Stimulated activated naive CD8-positive, alpha-beta T cell treated with anti-CD3 and anti-CD28 coated beads, Interleukin-15, Interleukin-2, amounts not matched to agents 100 U/mL and 50 U/mL, for 24 hours (primary cell): ENCODE results near the gene ATG9A.
"Not testable (repeated sequence)": the region's sequence is repeated elsewhere in the genome, so short reads cannot be mapped to it uniquely, and the experiment has no call there.

Experiments used
- ATAC-seq: fragments of 150-1000 bp; cut with Tn5 transposase; one replicate; pipeline ENCODE4 v1.10.0; 2021
- DNase-seq: peaks from one replicate; pipeline ENCODE4 v3.0.0; 2021

Gene ATG9A, protein sequence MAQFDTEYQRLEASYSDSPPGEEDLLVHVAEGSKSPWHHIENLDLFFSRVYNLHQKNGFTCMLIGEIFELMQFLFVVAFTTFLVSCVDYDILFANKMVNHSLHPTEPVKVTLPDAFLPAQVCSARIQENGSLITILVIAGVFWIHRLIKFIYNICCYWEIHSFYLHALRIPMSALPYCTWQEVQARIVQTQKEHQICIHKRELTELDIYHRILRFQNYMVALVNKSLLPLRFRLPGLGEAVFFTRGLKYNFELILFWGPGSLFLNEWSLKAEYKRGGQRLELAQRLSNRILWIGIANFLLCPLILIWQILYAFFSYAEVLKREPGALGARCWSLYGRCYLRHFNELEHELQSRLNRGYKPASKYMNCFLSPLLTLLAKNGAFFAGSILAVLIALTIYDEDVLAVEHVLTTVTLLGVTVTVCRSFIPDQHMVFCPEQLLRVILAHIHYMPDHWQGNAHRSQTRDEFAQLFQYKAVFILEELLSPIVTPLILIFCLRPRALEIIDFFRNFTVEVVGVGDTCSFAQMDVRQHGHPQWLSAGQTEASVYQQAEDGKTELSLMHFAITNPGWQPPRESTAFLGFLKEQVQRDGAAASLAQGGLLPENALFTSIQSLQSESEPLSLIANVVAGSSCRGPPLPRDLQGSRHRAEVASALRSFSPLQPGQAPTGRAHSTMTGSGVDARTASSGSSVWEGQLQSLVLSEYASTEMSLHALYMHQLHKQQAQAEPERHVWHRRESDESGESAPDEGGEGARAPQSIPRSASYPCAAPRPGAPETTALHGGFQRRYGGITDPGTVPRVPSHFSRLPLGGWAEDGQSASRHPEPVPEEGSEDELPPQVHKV

DNA sequence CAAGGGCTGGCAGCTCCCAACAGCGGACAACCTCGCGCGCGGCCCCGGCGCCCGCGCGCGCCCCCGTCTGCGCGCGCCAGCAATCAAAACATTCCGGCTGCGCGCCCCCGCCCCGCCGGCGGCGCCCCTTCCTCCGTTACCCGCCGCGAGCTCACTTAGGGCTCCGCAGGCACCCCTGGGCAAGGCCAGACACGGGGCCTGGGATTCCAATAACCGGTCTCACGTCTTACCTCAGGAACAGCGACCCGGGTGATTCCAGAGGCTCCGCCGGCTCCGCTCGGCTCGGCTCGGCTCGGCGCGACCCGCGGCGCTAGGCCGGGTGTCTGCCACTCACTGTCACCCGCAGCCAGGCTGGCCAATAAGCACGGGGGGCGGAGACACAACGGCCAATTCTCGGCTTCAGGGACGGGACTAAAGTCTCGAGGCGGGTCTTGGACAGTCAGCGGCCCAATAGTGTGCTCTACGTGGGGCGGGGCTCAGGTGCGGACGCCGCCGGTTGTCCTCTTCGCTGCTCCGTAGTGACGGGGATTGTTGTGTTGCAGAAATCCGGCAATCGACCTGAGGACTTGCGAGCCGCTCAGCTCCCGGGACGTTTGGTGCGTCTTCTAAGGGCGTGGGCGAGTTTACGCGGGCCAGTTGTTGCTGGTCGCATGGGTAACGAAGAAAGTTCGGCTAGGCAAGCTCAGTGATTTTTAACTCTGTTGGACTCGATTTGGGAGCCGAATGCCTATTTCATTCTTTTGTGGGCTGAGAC lies at the start of gene ATG9A, which contains the start of gene ANKZF1:
Gene ATG9A, minus strand, starts transcription at position 332 of the 754 bp plus-strand sequence. CDS start 1,612 bp downstream, outside the sequence.
Gene ANKZF1, plus strand, starts transcription at position 502 of the 754 bp plus-strand sequence. CDS start 452 bp downstream, outside the sequence.
- ATAC-seq (peak; percentile 99), DNase-seq (peak; percentile 97)

DNA sequence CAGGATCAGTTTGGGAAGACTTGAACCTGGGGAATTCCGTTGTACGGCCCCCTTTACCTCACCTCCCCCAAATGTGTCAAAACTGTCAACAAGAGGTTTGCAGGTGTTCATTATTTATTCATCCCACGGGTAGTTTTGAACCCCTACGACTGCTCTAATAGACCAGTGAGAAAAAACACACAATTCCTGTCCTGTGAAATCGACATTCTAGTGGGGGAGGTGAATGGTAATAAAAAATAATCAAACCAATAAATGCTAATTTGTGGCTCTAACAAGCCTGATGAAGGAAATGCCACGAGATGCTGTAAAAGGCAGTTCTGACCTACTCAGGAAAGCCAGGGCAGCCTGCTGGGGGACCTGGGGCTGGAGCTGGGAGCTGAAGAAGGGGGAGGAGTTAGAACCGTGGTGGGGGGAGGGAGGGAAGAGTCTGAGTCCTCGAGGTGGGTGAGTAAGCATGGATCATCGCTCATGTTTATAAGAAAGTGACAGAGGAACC lies 49.3 kb upstream of the ATG9A start:
- ATAC-seq (no peak), DNase-seq (no peak)

DNA sequence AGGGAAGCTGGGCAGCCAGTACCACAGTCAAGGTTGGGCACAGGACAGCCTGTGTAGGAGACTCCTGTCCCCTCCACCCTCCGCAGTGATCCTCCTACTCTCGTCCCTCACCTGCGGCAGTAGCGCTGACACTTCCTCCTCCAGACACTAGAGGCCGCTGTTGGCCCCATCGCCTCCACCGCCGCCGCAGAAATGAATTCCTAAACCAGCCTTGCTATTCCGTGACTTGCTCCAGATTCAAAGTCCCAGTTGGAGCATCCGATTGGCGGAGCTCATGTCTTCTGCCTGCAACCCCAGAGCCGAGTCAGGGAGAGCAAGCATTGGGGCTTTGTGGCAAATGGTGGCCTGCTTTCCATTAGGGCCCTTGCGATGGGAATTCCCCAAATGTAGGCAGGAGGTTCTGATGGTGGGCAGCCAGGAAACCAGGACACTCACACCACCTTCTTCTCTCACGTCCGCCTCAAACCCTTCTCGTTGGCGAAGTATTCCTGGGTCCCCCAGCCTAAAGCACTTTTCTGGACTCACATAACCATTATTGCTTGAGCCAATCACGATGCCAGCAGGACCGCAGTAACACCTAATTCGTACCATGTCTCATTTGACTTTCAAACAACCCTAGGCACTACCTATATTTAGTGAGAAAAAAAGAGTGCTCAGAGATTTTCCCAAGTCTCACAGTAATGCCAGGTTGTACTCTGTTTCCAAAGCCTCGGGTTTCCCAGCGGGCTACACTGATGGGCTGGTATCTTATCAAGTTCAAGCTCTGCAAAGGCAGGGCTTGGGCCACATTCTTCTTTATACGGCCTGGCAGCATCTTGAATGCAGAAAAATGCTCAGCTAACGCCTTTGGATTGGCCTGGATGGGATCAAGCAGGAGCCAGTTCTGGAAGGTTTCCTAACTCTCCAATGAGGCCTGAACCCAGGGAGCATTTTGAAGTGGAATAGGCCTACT lies 48.5 kb upstream of the ATG9A start:
- ATAC-seq (no peak), DNase-seq (peak; percentile 82)

DNA sequence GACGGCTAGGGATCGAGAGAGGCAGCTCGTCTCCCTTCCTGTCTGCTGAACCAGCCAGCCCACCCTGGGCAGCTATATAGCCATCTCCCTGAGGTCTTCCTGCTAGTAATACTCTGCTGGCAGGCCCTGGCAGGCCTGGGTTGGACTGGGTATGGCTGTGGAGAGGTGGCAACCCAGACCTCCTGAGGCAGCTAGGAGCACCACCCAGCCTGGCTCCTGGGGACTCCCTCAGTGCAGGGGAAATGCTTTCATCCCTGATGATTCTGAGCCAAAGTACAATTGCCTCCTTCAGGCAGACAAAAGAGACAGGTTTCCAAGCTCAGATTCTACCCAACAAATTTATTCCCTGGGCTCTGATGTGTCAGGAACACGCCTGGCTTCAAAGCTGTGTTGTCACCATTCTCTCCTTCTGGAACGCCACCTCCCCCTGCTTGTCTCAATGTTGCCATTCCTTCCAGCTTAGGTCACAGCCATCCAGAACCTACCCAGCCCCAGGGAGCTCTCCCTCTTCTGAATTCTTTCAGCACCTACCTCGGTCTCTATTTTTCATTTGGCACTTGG lies 45.0 kb upstream of the ATG9A start:
- no peak for ATAC-seq
- DNase-seq: no peak

DNA sequence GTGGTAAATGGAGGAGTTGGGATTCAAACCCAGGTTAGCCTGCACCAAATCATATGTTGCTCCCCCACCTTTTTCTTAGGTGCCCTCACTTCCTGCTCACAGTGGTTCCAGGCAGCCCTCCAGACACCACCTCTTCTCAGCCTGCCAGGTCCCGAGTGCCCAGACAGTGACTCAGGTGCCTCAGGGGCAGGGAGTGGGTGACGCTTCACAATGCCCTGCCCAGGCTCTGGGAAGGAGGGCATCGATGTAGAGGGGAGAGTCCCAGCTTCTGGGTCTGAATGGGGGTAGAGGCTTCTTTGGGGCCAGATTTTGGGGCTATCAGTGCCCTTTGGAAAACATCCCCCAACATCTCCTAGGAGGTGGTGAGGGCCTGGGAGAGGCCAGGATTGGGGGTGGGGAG lies 44.5 kb upstream of the ATG9A start:
- no peak for DNase-seq
- ATAC-seq: no peak

DNA sequence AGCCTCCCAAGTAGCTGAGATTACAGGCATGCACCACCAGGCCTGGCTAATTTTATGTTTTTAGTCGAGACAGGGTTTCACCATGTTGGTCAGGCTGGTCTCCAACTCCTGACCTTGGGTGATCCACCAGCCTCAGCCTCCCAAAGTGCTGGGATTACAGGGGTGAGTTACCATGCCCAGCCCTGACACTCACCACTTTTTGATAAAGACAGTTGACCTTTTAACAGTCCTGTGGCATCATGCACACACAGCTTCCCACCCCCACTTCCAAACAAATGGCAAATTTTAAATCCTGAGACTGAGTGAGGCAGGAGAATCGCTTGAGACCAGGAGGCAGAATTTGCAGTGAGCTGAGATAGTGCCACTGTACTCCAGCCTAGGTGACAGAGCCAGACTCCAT lies 43.6 kb upstream of the ATG9A start:
- DNase-seq: no peak
- ATAC-seq: peak; percentile 37

DNA sequence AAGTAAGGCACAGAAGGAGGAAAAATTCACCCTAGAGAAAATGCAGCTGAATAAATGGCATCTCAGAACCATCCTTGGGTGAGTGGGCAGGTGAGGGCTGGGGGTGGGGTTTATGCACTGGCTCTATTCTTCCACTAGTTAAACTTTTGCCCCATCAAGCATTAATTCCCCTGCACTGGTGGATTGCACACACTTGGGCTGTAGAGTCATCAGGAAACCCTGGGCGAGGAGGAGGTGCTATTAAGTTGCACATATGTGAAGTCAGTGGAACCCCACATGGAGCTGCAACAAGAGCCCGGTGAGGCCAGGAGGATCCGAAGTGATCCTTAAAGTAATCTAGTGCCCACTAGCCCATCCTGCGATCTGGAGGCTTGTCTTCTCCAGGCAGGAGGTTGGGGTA lies 42.9 kb upstream of the ATG9A start:
- no peak for DNase-seq
- ATAC-seq: no peak

DNA sequence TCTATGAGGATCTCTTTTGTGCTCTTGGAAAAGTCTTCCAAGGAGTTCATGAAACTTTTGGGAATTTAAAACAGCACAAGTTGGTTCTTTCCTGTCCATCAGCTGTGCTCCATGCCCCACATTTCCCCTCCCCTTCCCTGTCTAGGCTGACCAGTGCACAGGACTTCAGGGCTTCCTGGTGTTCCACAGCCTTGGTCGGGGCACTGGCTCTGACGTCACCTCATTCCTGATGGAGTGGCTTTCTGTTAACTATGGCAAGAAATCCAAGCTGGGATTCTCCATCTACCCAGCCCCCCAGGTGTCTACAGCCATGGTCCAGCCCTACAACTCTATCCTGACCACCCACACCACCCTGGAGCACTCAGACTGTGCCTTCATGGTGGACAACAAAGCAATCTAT lies 41.6 kb upstream of the ATG9A start:
- DNase-seq: no peak
- ATAC-seq: no peak

DNA sequence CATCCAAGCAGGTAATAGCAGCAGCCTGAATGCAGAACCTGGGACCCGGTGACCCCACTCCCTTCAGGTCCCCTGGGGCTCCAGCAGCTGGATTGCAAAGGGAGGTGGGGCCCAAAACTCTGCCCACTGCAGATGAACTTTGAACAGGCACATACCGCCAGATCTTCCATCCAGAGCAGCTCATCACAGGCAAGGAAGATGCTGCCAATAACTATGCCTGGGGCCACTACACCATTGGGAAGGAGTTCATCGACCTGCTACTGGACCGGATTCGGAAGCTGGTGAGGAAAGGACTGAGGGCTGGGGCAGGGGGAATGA lies 40.6 kb upstream of the ATG9A start:
- DNase-seq (no peak), ATAC-seq (no peak)

DNA sequence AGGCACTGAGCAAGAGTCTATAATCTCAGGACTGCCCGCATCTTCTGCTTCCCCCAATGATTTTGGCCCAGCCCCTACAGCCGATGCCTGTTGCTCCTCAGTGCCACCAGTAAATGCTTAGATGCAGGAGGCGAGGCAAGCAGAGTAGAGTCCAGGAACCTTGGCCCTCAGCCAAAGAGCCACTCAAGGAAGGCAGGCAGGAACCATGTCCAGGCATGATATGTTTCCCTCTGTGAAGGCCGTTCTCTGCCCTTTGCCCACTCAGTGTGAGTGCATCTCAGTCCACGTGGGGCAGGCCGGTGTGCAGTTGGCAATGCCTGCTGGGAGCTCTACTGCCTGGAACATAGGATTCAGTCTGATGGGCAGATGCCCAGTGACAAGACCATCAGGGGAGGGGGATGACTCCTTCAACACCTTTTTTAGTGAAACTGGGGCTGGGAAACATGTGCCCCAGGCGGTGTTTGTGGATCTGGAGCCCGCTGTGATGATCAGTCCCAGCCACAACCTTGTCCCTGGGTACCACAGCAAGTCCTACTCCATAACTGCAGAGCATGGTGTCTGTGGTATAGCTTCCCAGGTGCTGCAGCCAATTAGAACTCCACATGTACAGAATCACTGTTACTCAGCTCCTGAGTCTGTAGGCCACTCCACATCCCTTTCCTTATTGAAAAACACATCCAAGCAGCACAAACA lies 40.1 kb upstream of the ATG9A start:
- DNase-seq: no peak
- no peak for ATAC-seq

DNA sequence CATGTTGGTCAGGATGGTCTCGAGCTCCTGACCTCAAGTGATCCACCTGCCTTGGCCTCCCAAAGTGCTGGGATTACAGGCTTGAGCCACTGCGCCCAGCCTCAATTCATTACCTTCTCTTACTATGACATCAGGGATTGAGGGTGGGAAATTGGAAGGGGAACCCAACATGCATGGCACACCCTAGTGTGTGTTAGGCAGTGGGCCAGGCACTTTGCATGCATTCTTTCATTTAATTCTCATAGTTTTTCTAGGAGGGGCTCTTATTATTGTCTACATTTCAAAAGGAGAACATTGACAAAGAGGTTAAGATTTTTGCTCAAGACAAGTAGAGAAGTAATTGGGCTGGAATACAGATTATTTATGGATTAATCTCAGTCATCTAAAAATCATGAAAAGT lies 38.9 kb upstream of the ATG9A start:
- DNase-seq: no peak
- no peak for ATAC-seq

DNA sequence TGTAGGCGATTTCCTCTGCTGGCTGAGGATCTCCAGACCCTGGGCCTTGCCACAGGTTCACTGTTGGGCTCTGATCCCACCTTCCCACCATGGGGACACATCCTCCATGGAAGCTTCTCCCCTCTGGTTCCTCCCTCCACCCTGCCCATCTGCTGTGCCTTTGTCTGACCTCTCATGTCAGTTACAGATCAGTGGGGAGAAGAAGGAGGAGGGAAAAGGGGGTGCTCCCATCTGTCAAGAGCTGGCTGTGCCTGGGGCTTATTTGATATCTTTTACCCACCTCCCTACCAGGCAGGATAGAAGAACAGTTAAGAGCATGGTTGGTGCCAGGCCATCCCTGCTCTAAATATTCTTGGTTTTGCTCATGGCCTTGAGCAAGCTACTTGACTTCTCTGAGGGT lies 37.5 kb upstream of the ATG9A start:
- DNase-seq (no peak), ATAC-seq (no peak)

DNA sequence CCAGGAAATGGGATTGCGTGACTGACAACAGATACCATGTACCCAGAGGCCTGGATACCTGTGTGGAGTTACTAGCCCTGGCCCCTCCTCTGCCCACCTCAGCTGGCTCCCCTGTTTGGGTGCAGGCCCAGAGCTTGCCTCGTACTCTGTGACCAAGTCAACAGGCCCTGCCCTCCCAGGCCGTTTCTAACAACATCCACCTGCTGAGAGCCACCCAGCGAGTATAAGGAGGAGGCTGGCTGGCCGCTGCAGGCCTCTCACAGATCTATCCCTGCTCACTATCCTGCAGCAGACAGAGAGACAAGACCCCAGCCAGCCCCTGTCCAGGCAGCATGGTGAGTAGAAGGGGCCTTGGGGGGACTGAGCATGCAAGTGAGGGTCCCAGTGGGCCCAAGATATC lies 36.8 kb upstream of the ATG9A start:
- DNase-seq: no peak
- no peak for ATAC-seq

DNA sequence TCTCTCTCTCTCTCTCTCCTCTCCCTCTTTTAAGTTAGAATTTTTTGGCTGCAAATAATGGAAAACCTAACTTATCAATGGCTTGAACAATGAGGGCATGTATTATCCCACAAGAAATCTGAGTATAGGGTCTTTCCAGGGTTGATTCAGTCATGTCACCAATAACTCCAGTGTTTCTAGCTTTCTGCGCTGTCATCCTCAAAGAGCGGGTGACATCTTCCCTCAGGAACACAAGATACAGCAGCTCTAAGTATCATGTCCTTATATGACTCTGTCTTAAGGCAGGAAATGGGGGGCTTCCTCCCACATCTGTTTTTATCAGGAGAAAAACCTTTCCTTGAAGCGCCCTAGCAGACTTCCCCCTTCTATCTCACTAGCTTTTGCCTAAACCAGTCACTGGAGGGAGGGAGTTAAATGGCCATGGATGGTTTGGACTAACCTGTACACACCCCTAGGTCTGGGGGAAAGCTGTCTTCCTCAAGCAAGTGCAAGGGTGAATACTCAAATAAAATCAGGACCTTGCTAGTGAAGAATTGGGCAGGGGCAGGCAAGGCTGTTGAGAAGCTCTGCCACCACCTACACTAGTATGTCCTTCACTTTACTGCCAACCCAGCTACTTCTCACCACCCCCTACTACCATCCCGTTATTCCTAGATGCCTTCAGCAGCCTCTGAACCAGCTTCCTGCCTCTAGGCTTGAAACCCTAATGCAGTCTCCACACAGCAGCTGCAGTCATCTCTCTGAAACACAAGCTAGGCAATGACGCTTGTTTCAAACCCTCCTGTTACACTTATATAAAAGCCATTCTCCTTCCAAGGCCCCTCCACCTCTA lies 31.8 kb upstream of the ATG9A start:
- no peak for ATAC-seq

DNA sequence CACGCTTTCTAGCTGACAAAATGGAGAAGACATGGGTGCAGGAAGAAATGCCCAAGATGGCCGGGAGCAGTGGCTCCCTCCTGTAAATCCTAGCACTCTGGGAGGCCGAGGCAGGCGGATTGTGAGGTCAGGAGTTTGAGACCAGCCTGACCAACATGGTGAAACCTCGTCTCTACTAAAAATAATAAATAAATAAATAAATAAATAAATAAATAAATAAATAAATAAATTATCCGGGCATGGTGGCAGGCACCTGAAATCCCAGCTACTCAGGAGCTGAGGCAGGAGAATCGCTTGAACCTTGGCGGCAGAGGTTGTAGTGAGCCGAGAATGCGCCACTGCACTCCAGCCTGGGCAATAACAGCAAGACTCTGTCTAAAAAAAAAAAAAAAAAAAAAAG lies 29.5 kb upstream of the ATG9A start:
- not testable (repeated sequence) for ATAC-seq

More for the DNA sequence above, 31.8 kb upstream of the ATG9A start:
- no peak for DNase-seq

DNA sequence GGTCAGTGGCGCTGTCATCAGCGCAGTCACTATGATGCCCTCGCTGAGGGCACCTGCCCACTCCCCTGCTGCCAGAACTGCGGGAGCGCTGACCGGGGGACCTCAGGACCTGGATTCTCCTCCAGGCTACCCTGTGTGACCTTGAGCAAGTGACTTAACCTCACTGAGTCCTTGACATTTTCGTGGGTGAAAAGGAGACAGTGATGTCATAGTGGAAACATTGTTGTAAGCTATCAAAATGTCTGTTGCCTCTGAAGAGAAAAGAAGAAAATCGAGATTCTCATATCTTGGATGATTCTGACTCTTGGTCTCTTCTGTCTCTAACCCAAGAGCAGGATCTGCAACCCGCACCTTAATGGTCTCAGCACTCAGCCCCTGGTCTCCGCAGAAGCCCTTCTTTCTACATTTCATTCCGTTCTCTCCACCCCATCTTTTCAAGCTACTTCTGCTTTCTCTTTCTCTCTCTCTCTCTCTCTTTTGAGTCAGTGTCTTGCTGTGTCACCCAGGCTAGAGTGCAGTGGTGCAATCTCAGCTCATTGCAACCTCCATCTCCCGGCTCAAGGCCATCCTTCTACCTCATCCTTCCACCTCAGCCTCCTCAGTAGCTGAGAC lies 25.3 kb upstream of the ATG9A start:
- ATAC-seq (peak; percentile 44), DNase-seq (peak; percentile 41)

More for the DNA sequence above, 29.5 kb upstream of the ATG9A start:
- DNase-seq: not testable (repeated sequence)

DNA sequence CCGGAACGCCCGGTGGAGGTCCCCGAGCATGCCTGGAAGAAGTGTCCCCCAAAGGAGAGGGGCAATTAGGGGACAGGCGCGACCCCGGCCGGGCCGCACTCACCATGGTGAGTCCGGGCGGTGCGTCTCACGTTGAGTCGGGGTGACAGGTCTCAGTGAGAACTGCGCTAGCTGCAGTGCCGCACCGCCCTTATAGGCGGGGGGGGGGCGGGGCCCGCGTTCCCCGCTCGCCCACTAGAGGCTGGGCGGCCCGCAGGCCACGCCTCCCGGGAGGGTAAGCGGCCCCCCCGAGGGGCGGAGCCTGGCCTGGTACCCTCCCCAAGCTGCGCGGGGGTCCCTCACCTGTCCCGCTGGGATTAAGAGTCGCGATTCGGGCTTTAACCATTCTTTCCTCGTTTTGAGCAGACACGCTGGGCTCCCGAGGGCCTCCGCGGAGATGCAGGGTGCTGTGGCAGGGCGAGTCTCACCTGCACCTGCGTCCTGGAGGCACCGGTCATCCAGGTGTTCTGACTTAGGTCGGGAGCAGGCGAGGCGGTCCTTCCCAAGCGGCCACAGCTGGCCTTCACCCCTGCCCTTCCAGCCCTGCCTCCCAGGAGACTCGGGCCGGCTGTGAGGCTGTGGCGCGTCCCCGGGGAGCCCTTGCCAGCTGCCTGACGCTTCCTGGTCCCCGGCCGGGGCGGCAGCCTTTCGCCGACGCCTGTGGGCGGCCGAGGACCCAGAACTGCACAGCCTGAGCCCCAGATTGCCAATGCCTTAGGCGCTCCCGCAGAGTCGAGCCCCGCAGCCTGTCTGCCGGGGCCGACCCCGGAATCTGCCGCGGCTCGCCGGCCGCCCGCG lies 24.5 kb upstream of the ATG9A start, which contains the start of gene TUBA4A:
Gene TUBA4A, minus strand, starts transcription at position 166 of the 837 bp plus-strand sequence. Its CDS starts 60 bp downstream, at position 106.
- DNase-seq (peak; percentile 92), ATAC-seq (peak; percentile 75)
